HL-60 (cell line): ENCODE measurements around the gene TSPAN15.

Source experiments
- POLR2AphosphoS5 ChIP-seq: IDR thresholded peaks from 2 replicates; pipeline ENCODE4 v1.6.1; 2012; ENCODE audit warnings: low read depth
- REST ChIP-seq: IDR thresholded peaks from 2 replicates; pipeline ENCODE4 v1.6.1; 2012; ENCODE audit warnings: low read depth; ENCODE audit not compliant: insufficient replicate concordance
- TF ChIP-seq, protein P1 (sequence below): IDR thresholded peaks from one replicate; pipeline ENCODE4 v1.5.1; 2011; ENCODE audit warnings: low read length, control low read depth, inconsistent platforms; ENCODE audit not compliant: insufficient read depth

DNA sequence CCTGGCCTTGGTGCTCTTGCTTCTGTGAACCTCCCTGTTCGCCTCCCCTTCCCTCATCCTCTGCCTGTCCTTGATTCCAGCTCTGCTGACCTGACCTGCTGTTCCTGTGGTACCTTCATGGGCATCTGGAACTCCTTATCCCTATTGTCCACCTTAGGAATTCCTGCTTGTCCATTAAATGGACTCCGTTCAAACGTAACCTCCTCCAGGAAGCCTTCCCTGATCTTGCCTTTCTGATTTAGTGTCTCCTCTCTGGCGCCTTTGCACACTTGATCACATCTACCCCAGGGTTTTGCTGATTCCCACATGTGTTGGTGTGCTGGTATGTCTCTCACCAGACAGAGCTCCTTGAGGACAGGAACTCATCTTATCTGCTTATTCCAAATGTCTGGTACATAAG is 20.9 kb downstream of the TSPAN15 start:
- TF ChIP-seq, protein P1, sequence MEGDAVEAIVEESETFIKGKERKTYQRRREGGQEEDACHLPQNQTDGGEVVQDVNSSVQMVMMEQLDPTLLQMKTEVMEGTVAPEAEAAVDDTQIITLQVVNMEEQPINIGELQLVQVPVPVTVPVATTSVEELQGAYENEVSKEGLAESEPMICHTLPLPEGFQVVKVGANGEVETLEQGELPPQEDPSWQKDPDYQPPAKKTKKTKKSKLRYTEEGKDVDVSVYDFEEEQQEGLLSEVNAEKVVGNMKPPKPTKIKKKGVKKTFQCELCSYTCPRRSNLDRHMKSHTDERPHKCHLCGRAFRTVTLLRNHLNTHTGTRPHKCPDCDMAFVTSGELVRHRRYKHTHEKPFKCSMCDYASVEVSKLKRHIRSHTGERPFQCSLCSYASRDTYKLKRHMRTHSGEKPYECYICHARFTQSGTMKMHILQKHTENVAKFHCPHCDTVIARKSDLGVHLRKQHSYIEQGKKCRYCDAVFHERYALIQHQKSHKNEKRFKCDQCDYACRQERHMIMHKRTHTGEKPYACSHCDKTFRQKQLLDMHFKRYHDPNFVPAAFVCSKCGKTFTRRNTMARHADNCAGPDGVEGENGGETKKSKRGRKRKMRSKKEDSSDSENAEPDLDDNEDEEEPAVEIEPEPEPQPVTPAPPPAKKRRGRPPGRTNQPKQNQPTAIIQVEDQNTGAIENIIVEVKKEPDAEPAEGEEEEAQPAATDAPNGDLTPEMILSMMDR, result no peak
- no peak for TF ChIP-seq REST
- no peak for TF ChIP-seq POLR2AphosphoS5
